ENCODE data around the gene COLEC11. TPM values are rescaled to one million over a fixed set of nuclear protein-coding genes. Genes with fewer than 3 reads are reported as not detected.

COLEC11 gene
- polyA plus RNA-seq, 1 donor (not counting 4 experiments of a cell fraction or from before 2014, with no cell fraction given), result not detected

- H3K9me3 ChIP-seq (ENCODE audit: control insufficient read depth, low read depth, low read length), result no peaks in the 10 kb centered on the region
- FAIRE-seq, result no peak
- dilution Hi-C loops (cut with MboI; ENCODE audit: extremely low pct_ligation_motif_present, low sequenced_read_pairs), result no loop called here
Observed at GRCh38 chr2:3648652-3649177, 53.8 kb downstream of the COLEC11 start.

GRCh38 chr2:3649581-3649980 is 54.7 kb downstream of the COLEC11 start:
- Histone ChIP-seq H3K36me3 (ENCODE audit: control insufficient read depth in 2 of 2, extremely low read depth in 1 of 2, insufficient read depth in 2 of 2, low read length in 2 of 2) (no peaks in the 10 kb centered on the region), H2AFZ (ENCODE audit: control insufficient read depth, low read length) (no peak overlapping the region), H3K27ac (ENCODE audit: control insufficient read depth, insufficient read depth, low read length) (no peak overlapping the region), H3K4me1 (ENCODE audit: control insufficient read depth, extremely low read depth, insufficient read depth, low read length) (peaks cover 7% of the 10 kb centered on the region), H4K20me1 (ENCODE audit: control insufficient read depth, extremely low read depth, insufficient read depth, low read length) (no peaks in the 10 kb centered on the region), H3K9me1 (ENCODE audit: control insufficient read depth, extremely low read depth, insufficient read depth, low read length) (no peaks in the 10 kb centered on the region), H3K9ac (ENCODE audit: control insufficient read depth, extremely low read depth, insufficient read depth, low read length) (no peak overlapping the region), H3K4me2 (ENCODE audit: control insufficient read depth, extremely low read depth, insufficient read depth, low read depth, low read length) (no peak overlapping the region), H3K79me2 (ENCODE audit: control insufficient read depth, insufficient read depth, low read length) (no peaks in the 10 kb centered on the region), H3K4me3 (ENCODE audit: control insufficient read depth in 2 of 3, extremely low read depth in 1 of 3, insufficient read depth in 2 of 3, low read depth in 1 of 3, low read length in 3 of 3) (no peak overlapping the region), H3K9me3 (ENCODE audit: control insufficient read depth, low read depth, low read length) (no peaks in the 10 kb centered on the region), H3K27me3 (ENCODE audit: control insufficient read depth, extremely low read depth, insufficient read depth, low read length) (peaks cover 7% of the 10 kb centered on the region)
- TF ChIP-seq CTCF (optimal IDR thresholded peaks at IDR 0.05 in 1 of 3, IDR thresholded peaks at IDR 0.05 in 1 of 3, conservative IDR thresholded peaks at IDR 0.05 in 1 of 3; ENCODE audit: extremely low read depth in 1 of 3, insufficient read depth in 2 of 3, low read length in 3 of 3) (no peak), EZH2 (IDR thresholded peaks at IDR 0.05; ENCODE audit: low read length) (no peak)
- no peak for FAIRE-seq
- dilution Hi-C loops (cut with MboI; ENCODE audit: extremely low pct_ligation_motif_present, low sequenced_read_pairs), result no loop called here
- DNase-seq (ENCODE audit: low read depth, low spot score), result no peak

More at GRCh38 chr2:3648652-3649177, 53.8 kb downstream of the COLEC11 start:
- no peak for TF ChIP-seq EZH2 (IDR thresholded peaks at IDR 0.05; ENCODE audit: low read length)
- Histone ChIP-seq H3K27me3 (ENCODE audit: control insufficient read depth, extremely low read depth, insufficient read depth, low read length) (peaks cover 7% of the 10 kb centered on the region), H2AFZ (ENCODE audit: control insufficient read depth, low read length) (no peak overlapping the region), H3K27ac (ENCODE audit: control insufficient read depth, insufficient read depth, low read length) (no peak overlapping the region), H3K4me3 (ENCODE audit: control insufficient read depth in 2 of 3, extremely low read depth in 1 of 3, insufficient read depth in 2 of 3, low read depth in 1 of 3, low read length in 3 of 3) (no peak overlapping the region), H3K9me1 (ENCODE audit: control insufficient read depth, extremely low read depth, insufficient read depth, low read length) (no peaks in the 10 kb centered on the region), H3K36me3 (ENCODE audit: control insufficient read depth in 2 of 2, extremely low read depth in 1 of 2, insufficient read depth in 2 of 2, low read length in 2 of 2) (no peaks in the 10 kb centered on the region), H3K9ac (ENCODE audit: control insufficient read depth, extremely low read depth, insufficient read depth, low read length) (no peak overlapping the region), H3K79me2 (ENCODE audit: control insufficient read depth, insufficient read depth, low read length) (no peaks in the 10 kb centered on the region), H4K20me1 (ENCODE audit: control insufficient read depth, extremely low read depth, insufficient read depth, low read length) (no peaks in the 10 kb centered on the region), H3K4me1 (ENCODE audit: control insufficient read depth, extremely low read depth, insufficient read depth, low read length) (peaks cover 7% of the 10 kb centered on the region), H3K4me2 (ENCODE audit: control insufficient read depth, extremely low read depth, insufficient read depth, low read depth, low read length) (no peak overlapping the region)
- no peak for DNase-seq (ENCODE audit: low read depth, low spot score)

Measured in keratinocyte (primary cell).